SHP77 (cell line): ENCODE measurements around the gene BOLA1.
"Not testable (repeated sequence)": the region's sequence is repeated elsewhere in the genome, so short reads cannot be mapped to it uniquely, and the experiment has no call there.

Experiments used
- DNase-seq, 2 experiments: peaks; one replicate each; lab custom pipeline; 2025; lab: John Stamatoyannopoulos, UW

BOLA1 gene

GRCh38 chr1:149931212-149931790, 31.9 kb downstream of the BOLA1 start:
- DNase-seq = no peak

DNA sequence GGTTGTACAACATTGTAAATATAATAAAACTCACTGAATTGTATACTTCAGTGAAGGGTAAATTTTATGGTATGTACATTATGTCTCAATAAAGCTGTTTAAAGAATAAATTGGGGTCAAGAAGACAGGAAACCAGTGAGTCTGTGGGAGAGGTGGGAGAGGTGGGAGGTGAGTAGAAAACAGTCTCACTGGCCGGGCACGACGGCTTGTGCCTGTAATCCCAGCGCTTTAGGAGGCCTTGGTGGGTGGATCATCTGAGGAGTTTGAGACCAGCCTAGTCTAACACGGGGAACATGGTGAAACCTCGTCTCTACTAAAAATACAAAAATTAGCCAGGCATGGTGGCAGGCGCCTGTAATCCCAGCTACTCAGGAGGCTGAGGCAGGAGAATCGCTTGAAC, 33.1 kb downstream of the BOLA1 start:
- no peak for DNase-seq

DNA sequence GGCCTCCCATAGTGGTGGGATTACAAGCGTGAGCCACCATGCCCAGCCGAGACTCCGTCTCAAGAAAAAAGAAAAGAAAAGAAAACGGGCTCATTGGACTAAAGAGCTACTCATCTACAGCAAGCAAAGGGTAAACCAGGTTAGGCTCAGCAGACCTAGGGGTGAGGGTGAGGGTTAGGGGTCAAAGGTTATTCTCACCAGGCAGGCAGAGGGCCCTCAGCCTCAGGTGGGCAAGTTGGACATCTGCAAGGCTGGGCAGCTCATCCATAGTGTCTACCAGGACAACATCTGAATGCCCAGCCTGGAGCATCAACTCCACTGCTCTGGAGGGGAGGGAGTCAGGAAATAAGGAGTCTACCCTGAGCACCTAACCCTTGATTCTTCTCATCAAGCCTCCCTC, 33.8 kb downstream of the BOLA1 start:
- no peak for DNase-seq

GRCh38 chr1:149934356-149934755, 35.0 kb downstream of the BOLA1 start:
- no peak for DNase-seq

DNA sequence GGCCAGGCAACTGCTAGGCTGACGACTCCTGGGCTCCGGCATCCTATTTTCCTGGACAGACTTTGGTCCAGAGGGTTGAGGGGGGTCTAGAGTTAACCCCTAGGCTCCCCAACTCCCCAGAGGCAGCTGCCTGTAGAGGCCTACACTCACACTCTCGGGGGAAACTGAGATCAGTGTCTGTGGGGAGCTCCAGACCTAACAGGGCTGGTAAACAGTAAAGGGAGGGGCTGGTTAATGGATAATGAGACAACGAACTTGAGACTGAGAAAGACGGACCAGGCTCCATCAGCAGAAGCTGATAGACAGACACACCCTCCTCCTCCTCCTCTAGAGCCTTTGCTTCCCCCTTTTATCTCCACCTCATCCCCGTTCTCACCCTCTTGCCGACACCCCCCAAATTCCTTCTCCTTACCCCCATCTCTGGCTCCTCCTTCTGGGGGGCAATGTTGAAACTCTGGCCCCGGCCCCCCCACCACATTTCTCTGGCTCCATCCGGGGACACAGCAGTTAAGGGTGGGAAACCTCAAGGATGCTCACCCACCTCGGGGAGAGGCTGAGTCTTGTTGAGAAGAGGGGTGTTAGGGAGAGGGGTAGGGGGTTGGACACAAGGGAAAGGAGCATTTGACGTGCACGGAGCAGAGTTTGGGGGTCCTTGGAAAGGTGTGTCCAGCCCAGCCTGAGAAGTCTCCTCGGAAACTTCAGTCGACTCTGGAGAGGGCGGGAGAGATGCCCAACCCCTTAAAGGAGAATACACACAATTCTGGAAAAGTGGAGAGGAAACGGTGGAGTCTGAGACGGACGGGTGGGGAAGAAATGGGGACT, 37.0 kb downstream of the BOLA1 start, which contains the start of gene MTMR11:
Gene MTMR11, minus strand, starts transcription at position 710 of the 822 bp plus-strand sequence. Its CDS starts 232 bp downstream, at position 478.
- DNase-seq = no peak

DNA sequence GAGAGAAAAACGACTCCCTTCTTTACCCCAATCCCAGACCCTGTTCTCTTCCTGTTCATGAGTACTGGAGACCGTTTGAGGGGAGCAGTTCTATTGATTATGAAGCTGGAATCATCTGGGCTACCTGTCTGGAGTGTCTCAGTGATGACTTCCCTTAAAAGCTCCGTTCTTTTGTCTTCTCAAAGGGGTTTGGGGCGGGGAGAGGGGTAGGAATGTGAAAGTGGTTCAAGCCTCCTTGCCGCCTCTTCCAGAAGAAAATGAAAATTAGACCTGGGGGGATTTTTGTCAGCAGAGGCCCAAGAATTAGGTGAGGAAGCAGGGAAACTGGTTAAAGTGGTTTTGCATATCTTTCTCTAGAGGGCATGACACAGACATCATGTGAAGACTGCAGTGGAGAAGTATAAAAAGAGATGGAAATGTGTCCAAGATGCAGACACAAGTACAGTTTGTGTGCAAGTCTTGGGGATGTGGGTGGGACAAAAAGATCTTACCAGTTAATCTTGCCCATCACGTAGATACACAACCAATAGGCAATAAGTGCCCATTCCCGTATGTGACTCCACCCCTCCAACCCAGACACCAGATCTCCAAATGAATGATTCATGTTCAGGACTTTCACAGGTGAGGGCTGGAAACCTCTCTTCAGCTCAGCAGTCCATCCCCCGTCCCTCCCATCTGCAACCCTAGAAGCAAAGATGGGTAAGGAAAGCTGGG, 37.8 kb downstream of the BOLA1 start:
- no peak for DNase-seq

- DNase-seq = no peak
These were observed 38.4 kb downstream of the BOLA1 start for GRCh38 chr1:149937759-149938158.

DNA sequence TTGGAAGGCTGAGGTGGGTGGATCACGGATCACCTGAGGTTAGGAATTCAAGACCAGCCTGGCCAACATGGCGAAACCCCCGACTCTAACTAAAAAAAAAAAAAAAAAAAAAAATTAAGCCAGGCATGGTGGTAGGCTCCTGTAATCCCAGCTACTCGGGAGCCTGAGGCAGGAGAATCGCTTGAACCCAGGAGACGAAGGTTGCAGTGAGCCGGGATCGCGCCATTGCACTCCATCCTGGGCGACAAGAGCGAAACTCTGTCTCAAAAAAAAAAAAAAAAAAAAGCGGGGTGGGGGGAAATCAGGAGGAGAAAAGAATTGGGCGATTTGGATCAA, 39.3 kb downstream of the BOLA1 start:
- not testable (repeated sequence) for DNase-seq

- DNase-seq = no peak
These were observed 41.1 kb downstream of the BOLA1 start for GRCh38 chr1:149940427-149940826.

- peak; percentile 48 to 79 for DNase-seq
These were observed 42.8 kb downstream of the BOLA1 start for GRCh38 chr1:149942207-149942606.

- no peak for DNase-seq
These were observed 43.5 kb downstream of the BOLA1 start for GRCh38 chr1:149942885-149943284.

DNA sequence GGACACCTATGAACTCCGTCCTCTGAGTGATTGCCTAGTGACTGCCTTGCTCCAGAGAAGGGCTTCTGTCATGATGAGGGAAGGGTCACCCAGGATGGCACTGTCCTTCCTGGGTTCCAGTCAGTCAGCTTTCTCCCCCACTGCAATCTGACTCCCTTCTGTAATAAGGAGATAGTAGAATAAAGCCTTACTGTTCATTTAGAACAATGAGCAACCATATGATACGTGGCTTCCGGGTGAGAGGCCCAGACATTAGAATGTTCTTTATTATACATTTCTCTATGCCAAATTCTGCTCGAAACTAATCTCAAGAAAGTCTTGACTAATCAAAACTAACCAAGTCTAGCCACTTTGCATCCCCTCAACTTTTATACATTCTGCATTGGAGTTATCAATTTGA, 45.8 kb downstream of the BOLA1 start:
- DNase-seq = no peak

DNA sequence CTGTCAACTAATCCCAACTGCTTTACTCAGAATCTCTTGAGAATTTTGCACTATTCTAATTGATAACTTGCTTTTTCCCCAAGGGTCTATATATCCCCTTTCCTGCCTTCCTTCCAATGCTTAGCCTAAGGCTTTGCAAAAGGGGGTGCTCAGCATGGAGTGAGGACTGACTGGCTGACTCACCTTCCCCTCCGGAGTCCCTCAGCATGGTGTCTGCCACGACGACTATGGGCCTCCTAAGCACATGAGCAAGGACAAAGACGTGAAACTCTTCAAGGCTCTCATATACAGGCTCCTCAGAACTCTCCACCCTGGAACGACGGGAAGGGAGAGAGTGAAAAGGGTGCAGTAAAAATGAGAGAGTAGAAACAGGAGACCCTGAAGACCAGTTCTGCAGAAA, 50.5 kb downstream of the BOLA1 start:
- DNase-seq = no peak
